SU-DHL-6 (cell line): ENCODE measurements around the gene RAVER1.
"Not testable (repeated sequence)": the region's sequence is repeated elsewhere in the genome, so short reads cannot be mapped to it uniquely, and the experiment has no call there.

Experiments
- H2AFZ ChIP-seq: fragments of 200-600 bp; sonication (generic); 2 replicates; pipeline ENCODE4 v1.6.1; 2014; ENCODE audit warnings: low read depth, mild to moderate bottlenecking, moderate library complexity, mixed read lengths, antibody characterized with exemption, low read length; ENCODE audit not compliant: severe bottlenecking
- H3F3A ChIP-seq: fragments of 200-600 bp; shearing (Covaris generic); 2 replicates; pipeline ENCODE4 v1.6.0; 2016; ENCODE audit warnings: antibody characterized with exemption, mild to moderate bottlenecking; ENCODE audit not compliant: insufficient read depth
- H3K27ac ChIP-seq: fragments of 200-600 bp; sonication (generic); 2 replicates; pipeline ENCODE4 v1.5.1; 2016; ENCODE audit warnings: low read depth, mild to moderate bottlenecking, low read length, moderate library complexity, mixed read lengths
- H3K27me3 ChIP-seq: fragments of 200-600 bp; sonication (generic), shearing (Covaris generic); 2 replicates; pipeline ENCODE4 v1.6.0; 2014; ENCODE audit warnings: mild to moderate bottlenecking, low read length
- H3K36me3 ChIP-seq: fragments of 200-600 bp; sonication (generic); 2 replicates; pipeline ENCODE4 v1.6.1; 2014; ENCODE audit warnings: mild to moderate bottlenecking, low read length, mixed read lengths
- H3K4me2 ChIP-seq: fragments of 300-600, 200-600 bp; shearing (Covaris generic), sonication (generic); 2 replicates; pipeline ENCODE4 v1.6.0; 2014; ENCODE audit warnings: low read length, low read depth, mild to moderate bottlenecking; ENCODE audit not compliant: poor library complexity, severe bottlenecking
- H3K4me3 ChIP-seq: fragments of 200-600 bp; sonication (generic); 2 replicates; pipeline ENCODE4 v1.5.1; 2014; ENCODE audit warnings: antibody characterized with exemption, low read length, mild to moderate bottlenecking, mixed read lengths; ENCODE audit not compliant: insufficient read depth, poor library complexity, severe bottlenecking
- H3K79me2 ChIP-seq: fragments of 200-600 bp; sonication (generic); 2 replicates; pipeline ENCODE4 v1.6.1; 2014; ENCODE audit warnings: mild to moderate bottlenecking, low read length, moderate library complexity; ENCODE audit not compliant: insufficient read depth
- H3K9ac ChIP-seq: fragments of 200-600 bp; sonication (generic); 2 replicates; pipeline ENCODE4 v1.7.0; 2014; ENCODE audit warnings: mild to moderate bottlenecking, low read length
- H3K9me2 ChIP-seq: fragments of 200-600 bp; sonication (generic); replicated peaks from 2 replicates; pipeline ENCODE4 v1.6.1; 2014; ENCODE audit warnings: low read length; ENCODE audit not compliant: insufficient read depth
- H3K9me3 ChIP-seq: fragments of 200-600 bp; sonication (generic); 2 replicates; pipeline ENCODE4 v1.6.1; 2014; ENCODE audit warnings: low read length, mixed read lengths; ENCODE audit not compliant: insufficient read depth
- H4K20me1 ChIP-seq: fragments of 200-600 bp; sonication (generic); 2 replicates; pipeline ENCODE4 v1.6.1; 2014; ENCODE audit warnings: low read depth, mild to moderate bottlenecking, antibody characterized with exemption, low read length, moderate library complexity, mixed read lengths
- CTCF ChIP-seq: fragments of 200-600 bp; sonication (generic); IDR thresholded peaks from one replicate; pipeline ENCODE4 v1.5.1; 2017; ENCODE audit warnings: antibody characterized with exemption, mild to moderate bottlenecking, low read length, moderate library complexity; ENCODE audit not compliant: insufficient read depth, poor library complexity, severe bottlenecking
- EZH2phosphoT487 ChIP-seq: fragments of 200-600 bp; sonication (generic), shearing (Covaris generic); conservative IDR thresholded peaks from 2 replicates; pipeline ENCODE4 v1.6.1; 2018; ENCODE audit warnings: mild to moderate bottlenecking, antibody characterized with exemption, low read length, moderate library complexity, mixed read lengths

RAVER1 gene

GRCh38 chr19:10339380-10339960 is 6.1 kb upstream of the RAVER1 start, which contains the start of gene ICAM3:
TSS of gene ICAM3 (minus strand) at chr19:10339624. CDS start at chr19:10339614, 10 bp downstream.
- 0 out of 2 replicates have a peak, but pooled peaks cover under 1% of the 10 kb centered on the region for H3K79me2 ChIP-seq
- H3K36me3 ChIP-seq, result no peaks in the 10 kb centered on the region
- peak within 1 kb of the TSS; percentile 75 for H3K4me2 ChIP-seq
- H3K4me3 ChIP-seq, result peak within 1 kb of the TSS; percentile 51
- no peaks in the 10 kb centered on the region for H3K27me3 ChIP-seq
- peak within 1 kb of the TSS; percentile 86 for H2AFZ ChIP-seq
- peak within 1 kb of the TSS; percentile 33 for H3K27ac ChIP-seq
- no peaks in the 10 kb centered on the region for H3F3A ChIP-seq
- H3K9me2 ChIP-seq, result no peaks in the 10 kb centered on the region
- TF ChIP-seq EZH2phosphoT487 (no peak), CTCF (no peak)
- no peaks in the 10 kb centered on the region for H3K9me3 ChIP-seq
- no peaks in the 10 kb centered on the region for H4K20me1 ChIP-seq
- peak within 1 kb of the TSS; percentile 68 for H3K9ac ChIP-seq

GRCh38 chr19:10338940-10339339 is 5.6 kb upstream of the RAVER1 start:
- Histone ChIP-seq H3K9me3 (no peaks in the 10 kb centered on the region), H3K4me3 (peak overlapping the region; percentile 51), H2AFZ (peak overlapping the region; percentile 86), H3F3A (no peaks in the 10 kb centered on the region), H3K4me2 (peak overlapping the region; percentile 75), H3K9me2 (no peaks in the 10 kb centered on the region), H3K36me3 (no peaks in the 10 kb centered on the region), H3K27me3 (no peaks in the 10 kb centered on the region), H4K20me1 (no peaks in the 10 kb centered on the region), H3K79me2 (0 out of 2 replicates have a peak, but pooled peaks cover 4% of the 10 kb centered on the region), H3K9ac (peak overlapping the region; percentile 68), H3K27ac (peak overlapping the region; percentile 33)
- no peak for TF ChIP-seq EZH2phosphoT487
- no peak for TF ChIP-seq CTCF

GRCh38 chr19:10336725-10337124 is 3.4 kb upstream of the RAVER1 start:
- not testable (repeated sequence) for H3K27me3 ChIP-seq, H3K9me2 ChIP-seq, H3K4me2 ChIP-seq, H3K9ac ChIP-seq, H3K36me3 ChIP-seq, H3K4me3 ChIP-seq, H4K20me1 ChIP-seq, H3F3A ChIP-seq, H3K27ac ChIP-seq, H2AFZ ChIP-seq, H3K9me3 ChIP-seq
- peaks cover 20% of the 10 kb centered on the region for H3K79me2 ChIP-seq

GRCh38 chr19:10335352-10335985 is 2.1 kb upstream of the RAVER1 start:
- Histone ChIP-seq H3F3A (no peaks in the 10 kb centered on the region), H3K27ac (no peak overlapping the region), H3K79me2 (peaks cover 29% of the 10 kb centered on the region), H2AFZ (no peak overlapping the region), H3K4me2 (no peak overlapping the region), H3K9ac (no peak overlapping the region), H3K36me3 (no peaks in the 10 kb centered on the region), H4K20me1 (peaks cover 4% of the 10 kb centered on the region; the same call in 1 of the 2 replicates), H3K9me2 (no peaks in the 10 kb centered on the region), H3K4me3 (no peak overlapping the region), H3K9me3 (no peaks in the 10 kb centered on the region), H3K27me3 (no peaks in the 10 kb centered on the region)
- no peak for TF ChIP-seq CTCF
- no peak for TF ChIP-seq EZH2phosphoT487
